Measurements from ENCODE around the gene EIF4H. TPM values are rescaled to one million over a fixed set of nuclear protein-coding genes. Genes with fewer than 3 reads are reported as not detected.

EIF4H gene
- polyA plus RNA-seq, 1 donor (not counting 4 experiments of a cell fraction or from before 2014, with no cell fraction given) = 340 TPM

DNA sequence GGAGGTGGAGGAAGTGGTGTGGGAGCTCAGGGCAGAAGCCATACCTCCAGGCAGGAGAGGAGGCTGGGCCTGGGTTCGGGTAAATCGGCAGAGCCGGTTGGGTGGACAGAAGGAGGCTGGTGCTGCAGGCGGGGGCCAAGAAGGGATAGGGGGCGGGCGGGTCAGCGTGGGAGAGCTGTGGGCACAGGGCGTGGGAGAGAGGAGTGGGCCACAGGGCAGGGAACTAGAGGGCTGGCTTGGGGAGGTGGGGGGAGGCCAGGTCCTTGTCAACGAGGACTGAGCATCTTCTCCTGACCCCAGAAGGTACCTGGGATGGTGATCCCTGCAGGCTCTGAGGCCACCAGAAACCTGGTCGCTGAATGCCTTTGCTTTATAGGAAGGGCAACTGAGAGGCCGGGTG lies 47.6 kb downstream of the EIF4H start:
- no peak overlapping the region for H3K27ac ChIP-seq (ENCODE audit: control insufficient read depth, insufficient read depth, low read length)

DNA sequence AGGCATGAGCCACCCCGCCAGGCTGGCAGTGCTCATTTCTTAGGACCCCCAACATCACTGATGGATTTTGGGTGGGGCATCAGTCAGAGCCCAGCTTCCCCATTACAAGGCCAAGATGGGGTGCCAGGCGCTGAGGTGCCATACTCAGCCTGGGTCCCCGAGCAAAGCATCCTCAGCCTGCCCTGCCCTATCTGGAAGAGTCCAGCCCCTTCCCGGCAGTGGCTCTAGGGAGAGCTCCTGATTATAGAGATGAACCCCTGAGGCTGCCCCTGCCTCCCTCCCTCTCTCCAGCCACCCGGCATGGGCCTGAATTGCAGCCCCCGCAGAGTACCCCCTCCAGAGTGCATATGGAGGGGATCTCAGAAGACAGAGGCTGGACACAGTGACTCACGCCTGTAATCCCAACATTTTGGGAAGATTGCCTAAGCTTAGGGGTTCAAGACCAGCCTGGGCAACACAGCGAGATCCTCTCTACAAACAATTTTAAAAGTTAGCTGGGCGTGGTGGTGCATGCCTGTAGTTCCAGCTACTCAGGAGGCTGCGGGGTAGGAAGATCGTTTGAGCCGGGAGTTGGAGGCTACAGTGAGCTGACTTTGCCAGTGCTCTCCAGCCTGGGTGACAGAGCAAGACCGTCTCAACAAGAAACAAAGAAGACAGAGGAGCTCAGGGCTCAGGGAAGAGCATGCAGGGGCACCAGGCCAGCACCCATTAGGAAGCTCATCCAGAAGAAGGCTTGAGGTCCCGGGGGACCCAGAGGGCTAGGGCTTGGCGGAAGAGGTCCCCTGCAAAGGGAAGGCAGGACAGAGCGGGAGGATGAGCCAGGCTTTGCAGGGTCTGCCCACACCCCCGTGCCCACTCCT lies 48.9 kb downstream of the EIF4H start:
- TF ChIP-seq EZH2 (IDR thresholded peaks at IDR 0.05; ENCODE audit: low read length) = no peak
- TF ChIP-seq, protein P1, sequence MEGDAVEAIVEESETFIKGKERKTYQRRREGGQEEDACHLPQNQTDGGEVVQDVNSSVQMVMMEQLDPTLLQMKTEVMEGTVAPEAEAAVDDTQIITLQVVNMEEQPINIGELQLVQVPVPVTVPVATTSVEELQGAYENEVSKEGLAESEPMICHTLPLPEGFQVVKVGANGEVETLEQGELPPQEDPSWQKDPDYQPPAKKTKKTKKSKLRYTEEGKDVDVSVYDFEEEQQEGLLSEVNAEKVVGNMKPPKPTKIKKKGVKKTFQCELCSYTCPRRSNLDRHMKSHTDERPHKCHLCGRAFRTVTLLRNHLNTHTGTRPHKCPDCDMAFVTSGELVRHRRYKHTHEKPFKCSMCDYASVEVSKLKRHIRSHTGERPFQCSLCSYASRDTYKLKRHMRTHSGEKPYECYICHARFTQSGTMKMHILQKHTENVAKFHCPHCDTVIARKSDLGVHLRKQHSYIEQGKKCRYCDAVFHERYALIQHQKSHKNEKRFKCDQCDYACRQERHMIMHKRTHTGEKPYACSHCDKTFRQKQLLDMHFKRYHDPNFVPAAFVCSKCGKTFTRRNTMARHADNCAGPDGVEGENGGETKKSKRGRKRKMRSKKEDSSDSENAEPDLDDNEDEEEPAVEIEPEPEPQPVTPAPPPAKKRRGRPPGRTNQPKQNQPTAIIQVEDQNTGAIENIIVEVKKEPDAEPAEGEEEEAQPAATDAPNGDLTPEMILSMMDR (optimal IDR thresholded peaks at IDR 0.05 in 1 of 3, IDR thresholded peaks at IDR 0.05 in 1 of 3, conservative IDR thresholded peaks at IDR 0.05 in 1 of 3; ENCODE audit: extremely low read depth in 1 of 3, insufficient read depth in 2 of 3, low read length in 3 of 3) = no peak
- no peaks in the 10 kb centered on the region for H3K9me3 ChIP-seq (ENCODE audit: control insufficient read depth, low read depth, low read length)
- H3K27me3 ChIP-seq (ENCODE audit: control insufficient read depth, extremely low read depth, insufficient read depth, low read length) = no peaks in the 10 kb centered on the region
- no peaks in the 10 kb centered on the region for H3K4me1 ChIP-seq (ENCODE audit: control insufficient read depth, extremely low read depth, insufficient read depth, low read length)
- no peaks in the 10 kb centered on the region for H3K9me1 ChIP-seq (ENCODE audit: control insufficient read depth, extremely low read depth, insufficient read depth, low read length)
- H3K4me2 ChIP-seq (ENCODE audit: control insufficient read depth, extremely low read depth, insufficient read depth, low read depth, low read length) = no peak overlapping the region
- dilution Hi-C loops (cut with MboI; ENCODE audit: extremely low pct_ligation_motif_present, low sequenced_read_pairs) = no loop called here
- H3K4me3 ChIP-seq (ENCODE audit: control insufficient read depth in 2 of 3, extremely low read depth in 1 of 3, insufficient read depth in 2 of 3, low read depth in 1 of 3, low read length in 3 of 3) = no peak overlapping the region
- H3K27ac ChIP-seq (ENCODE audit: control insufficient read depth, insufficient read depth, low read length) = no peak overlapping the region
- no peak for FAIRE-seq
- H3K79me2 ChIP-seq (ENCODE audit: control insufficient read depth, insufficient read depth, low read length) = no peaks in the 10 kb centered on the region
- H3K9ac ChIP-seq (ENCODE audit: control insufficient read depth, extremely low read depth, insufficient read depth, low read length) = no peak overlapping the region
- no peak overlapping the region for H2AFZ ChIP-seq (ENCODE audit: control insufficient read depth, low read length)
- no peak for DNase-seq (ENCODE audit: low read depth, low spot score)
- H4K20me1 ChIP-seq (ENCODE audit: control insufficient read depth, extremely low read depth, insufficient read depth, low read length) = no peaks in the 10 kb centered on the region
- peaks cover 0 to 1% of the 10 kb centered on the region in 2 experiments for H3K36me3 ChIP-seq (ENCODE audit: control insufficient read depth in 2 of 2, extremely low read depth in 1 of 2, insufficient read depth in 2 of 2, low read length in 2 of 2)

More for the DNA sequence above, 47.6 kb downstream of the EIF4H start:
- Histone ChIP-seq H3K36me3 (ENCODE audit: control insufficient read depth in 2 of 2, extremely low read depth in 1 of 2, insufficient read depth in 2 of 2, low read length in 2 of 2) (peaks cover 0 to 1% of the 10 kb centered on the region in 2 experiments), H3K9me1 (ENCODE audit: control insufficient read depth, extremely low read depth, insufficient read depth, low read length) (no peaks in the 10 kb centered on the region), H3K9ac (ENCODE audit: control insufficient read depth, extremely low read depth, insufficient read depth, low read length) (no peak overlapping the region), H3K4me3 (ENCODE audit: control insufficient read depth in 2 of 3, extremely low read depth in 1 of 3, insufficient read depth in 2 of 3, low read depth in 1 of 3, low read length in 3 of 3) (no peak overlapping the region), H3K9me3 (ENCODE audit: control insufficient read depth, low read depth, low read length) (no peaks in the 10 kb centered on the region), H4K20me1 (ENCODE audit: control insufficient read depth, extremely low read depth, insufficient read depth, low read length) (no peaks in the 10 kb centered on the region), H3K27me3 (ENCODE audit: control insufficient read depth, extremely low read depth, insufficient read depth, low read length) (no peaks in the 10 kb centered on the region), H2AFZ (ENCODE audit: control insufficient read depth, low read length) (no peak overlapping the region), H3K79me2 (ENCODE audit: control insufficient read depth, insufficient read depth, low read length) (no peaks in the 10 kb centered on the region), H3K4me2 (ENCODE audit: control insufficient read depth, extremely low read depth, insufficient read depth, low read depth, low read length) (no peak overlapping the region), H3K4me1 (ENCODE audit: control insufficient read depth, extremely low read depth, insufficient read depth, low read length) (no peaks in the 10 kb centered on the region)
- no peak for FAIRE-seq
- no peak for TF ChIP-seq EZH2 (IDR thresholded peaks at IDR 0.05; ENCODE audit: low read length)
- TF ChIP-seq, protein P1 (optimal IDR thresholded peaks at IDR 0.05 in 1 of 3, IDR thresholded peaks at IDR 0.05 in 1 of 3, conservative IDR thresholded peaks at IDR 0.05 in 1 of 3; ENCODE audit: extremely low read depth in 1 of 3, insufficient read depth in 2 of 3, low read length in 3 of 3) = no peak
- dilution Hi-C loops (cut with MboI; ENCODE audit: extremely low pct_ligation_motif_present, low sequenced_read_pairs) = no loop called here
- no peak for DNase-seq (ENCODE audit: low read depth, low spot score)

All from keratinocyte (primary cell).